ENCODE measurements around the gene BACH2. TPM values are rescaled to one million over a fixed set of nuclear protein-coding genes. Genes with fewer than 3 reads are reported as not detected.

BACH2 gene
- total and polyA plus RNA-seq, 2 of the 8 experiments (the other 6 are each of a cell fraction or from before 2014, with no cell fraction given) = 1.9 to 5.9 TPM

- TF ChIP-seq NRF1 (IDR thresholded peaks at IDR 0.05; ENCODE audit: low read depth, low read length) (no peak), SP4 (IDR thresholded peaks at IDR 0.05; ENCODE audit: low read length) (no peak), BRCA1 (IDR thresholded peaks at IDR 0.05; ENCODE audit: low read depth, low read length) (no peak), SAP30 (IDR thresholded peaks at IDR 0.05; ENCODE audit: insufficient read depth, insufficient replicate concordance, low read length) (no peak), KDM4A (IDR thresholded peaks at IDR 0.05; ENCODE audit: low read depth, low read length, severe bottlenecking) (peak; percentile 53), SIN3A (conservative IDR thresholded peaks at IDR 0.05 in 1 of 2, IDR thresholded peaks at IDR 0.05 in 1 of 2; ENCODE audit: low read depth in 1 of 2, low read length in 2 of 2) (no peak), CTCF (IDR thresholded peaks at IDR 0.05; ENCODE audit: control extremely low read depth in 1 of 3, insufficient read depth in 1 of 3, low read depth in 1 of 3, low read length in 3 of 3) (no peak), CTBP2 (IDR thresholded peaks at IDR 0.05; ENCODE audit: borderline replicate concordance, insufficient read depth, insufficient read length, low read length) (peak; percentile 40), SIX5 (IDR thresholded peaks at IDR 0.05; ENCODE audit: low read depth, low read length) (no peak), TBP (IDR thresholded peaks at IDR 0.05; ENCODE audit: low read depth, low read length) (no peak), RFX5 (IDR thresholded peaks at IDR 0.05; ENCODE audit: borderline replicate concordance, low read depth, low read length) (no peak), POU5F1 (IDR thresholded peaks at IDR 0.05; ENCODE audit: low read depth, low read length) (no peak), RXRA (IDR thresholded peaks at IDR 0.05; ENCODE audit: insufficient read depth, low read depth, low read length) (no peak), RAD21 (IDR thresholded peaks at IDR 0.05 in 1 of 2, conservative IDR thresholded peaks at IDR 0.05 in 1 of 2; ENCODE audit: low read depth in 2 of 2, low read length in 2 of 2) (peak in 1 of 2 experiments; percentile 6; a peak in 1 of 4 replicates), CBX5 (IDR thresholded peaks at IDR 0.05; ENCODE audit: low read depth, low read length) (no peak), ATF2 (IDR thresholded peaks at IDR 0.05; ENCODE audit: low read length) (no peak), GABPA (IDR thresholded peaks at IDR 0.05; ENCODE audit: borderline replicate concordance, insufficient read depth, low read length) (no peak), MAX (IDR thresholded peaks at IDR 0.05) (peak; percentile 28; the same call in 1 of the 2 replicates)
These were observed 1.4 kb downstream of the BACH2 start (continued) for GRCh38 chr6:90294989-90295853.
